WTC11 (cell line): ENCODE data around the gene ANTXRL.

Source experiments
- CTCF ChIP-seq: fragments of 200-600 bp; IDR thresholded peaks from 2 replicates; pipeline ENCODE4 v1.8.0; 2022; ENCODE audit warnings: antibody characterized with exemption
- EMX1 ChIP-seq: fragments of 250-450 bp; sonication (Bioruptor Pico); IDR thresholded peaks from 2 replicates; pipeline ENCODE4 v1.8.0; 2021; ENCODE audit warnings: mild to moderate bottlenecking
- ETV6 ChIP-seq: sonication (generic); formaldehyde crosslinking; IDR thresholded peaks from 2 replicates; pipeline ENCODE4 v1.8.1; 2022; ENCODE audit warnings: mild to moderate bottlenecking, missing genetic modification reagents
- FOXP1 ChIP-seq: sonication (generic); formaldehyde crosslinking; IDR thresholded peaks from 2 replicates; pipeline ENCODE4 v1.8.0; 2022; ENCODE audit warnings: missing genetic modification reagents, mild to moderate bottlenecking, moderate library complexity, borderline replicate concordance
- HMGXB4 ChIP-seq: sonication (generic); formaldehyde crosslinking; IDR thresholded peaks from 2 replicates; pipeline ENCODE4 v1.8.1; 2023; ENCODE audit warnings: mild to moderate bottlenecking, moderate library complexity, missing genetic modification reagents
- SP1 ChIP-seq: sonication (generic); formaldehyde crosslinking; conservative IDR thresholded peaks from 2 replicates; pipeline ENCODE4 v1.8.1; 2022; ENCODE audit warnings: missing genetic modification reagents
- ZMAT4 ChIP-seq: fragments of 250-450 bp; sonication (Bioruptor Pico); IDR thresholded peaks from 2 replicates; pipeline ENCODE4 v1.9.0; 2021; ENCODE audit warnings: mild to moderate bottlenecking
- ZNF121 ChIP-seq: sonication (generic); formaldehyde crosslinking; IDR thresholded peaks from 2 replicates; pipeline ENCODE4 v1.8.0; 2023; ENCODE audit warnings: missing genetic modification reagents
- ZNF425 ChIP-seq: fragments of 250-450 bp; sonication (Bioruptor Pico); conservative IDR thresholded peaks from 2 replicates; pipeline ENCODE4 v1.9.0; 2021; ENCODE audit warnings: mild to moderate bottlenecking
- ZNF512 ChIP-seq: sonication (generic); formaldehyde crosslinking; IDR thresholded peaks from 2 replicates; pipeline ENCODE4 v1.8.1; 2022; ENCODE audit warnings: missing genetic modification reagents, borderline replicate concordance

GRCh38 chr10:46301056-46301645, 14.4 kb downstream of the ANTXRL start:
- no peak for TF ChIP-seq ETV6 (CRISPR knock-in tag)
- no peak for TF ChIP-seq ZMAT4
- no peak for TF ChIP-seq SP1 (CRISPR knock-in tag)
- TF ChIP-seq CTCF: no peak
- no peak for TF ChIP-seq ZNF425 (CRISPR knock-in tag)
- no peak for TF ChIP-seq EMX1 (CRISPR knock-in tag)
- no peak for TF ChIP-seq FOXP1 (CRISPR knock-in tag)
- TF ChIP-seq ZNF512 (CRISPR knock-in tag): no peak
- no peak for TF ChIP-seq ZNF121 (CRISPR knock-in tag)
- no peak for TF ChIP-seq HMGXB4 (CRISPR knock-in tag)
